NCI-H510A treated with DMSO at 0.1 percent for 48 hours (cell line): ENCODE measurements around the gene TNNI3.
"Not testable (repeated sequence)": the region's sequence is repeated elsewhere in the genome, so short reads cannot be mapped to it uniquely, and the experiment has no call there.

Source experiments
- DNase-seq: peaks from one replicate; lab custom pipeline; 2025; lab: John Stamatoyannopoulos, UW

TNNI3 gene

DNA sequence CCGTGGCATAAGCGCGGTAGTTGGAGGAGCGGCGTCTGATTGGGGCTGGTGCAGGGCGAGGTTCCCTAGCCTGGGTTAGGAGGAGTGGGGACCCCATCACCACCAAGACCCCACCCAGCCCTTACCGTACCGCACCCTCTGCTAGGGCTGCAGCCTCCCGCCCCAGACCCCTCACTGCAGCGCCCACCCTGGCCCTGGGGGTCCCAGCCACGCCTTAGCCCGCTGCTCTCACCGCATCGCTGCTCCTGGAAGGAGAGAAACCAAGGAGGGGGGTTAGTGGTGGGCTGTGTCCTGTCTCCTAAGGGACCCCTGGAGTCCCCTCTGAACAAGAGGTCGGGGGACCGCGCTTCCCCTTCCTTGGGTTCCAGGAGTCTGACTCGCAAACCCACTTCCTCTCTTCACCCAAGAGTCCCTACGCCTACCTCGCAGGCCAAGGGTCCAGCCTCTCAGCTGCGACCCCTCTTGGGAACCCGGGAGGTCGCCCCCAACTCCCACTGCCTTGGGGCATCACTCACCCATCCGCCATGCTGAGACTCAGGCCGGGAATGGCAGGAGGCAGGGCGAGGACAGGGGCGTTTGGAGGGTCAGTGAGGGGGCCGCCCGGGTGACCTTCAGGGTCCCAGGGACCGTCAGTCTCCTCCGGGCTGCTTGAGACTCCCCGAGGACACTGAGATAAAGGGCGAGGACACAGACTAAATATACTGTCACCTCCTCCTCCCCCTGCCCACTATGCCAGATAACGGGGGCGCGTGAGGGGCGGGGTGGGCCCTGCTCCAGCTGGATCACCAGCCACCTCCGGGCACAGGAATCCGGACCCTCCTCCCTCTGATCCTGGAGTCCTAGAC lies at the start of gene TNNI3:
Gene TNNI3 (minus strand): TSS at position 669 of the 845 bp plus-strand sequence. CDS start 143 bp downstream, at position 526.
- no peak for DNase-seq

DNA sequence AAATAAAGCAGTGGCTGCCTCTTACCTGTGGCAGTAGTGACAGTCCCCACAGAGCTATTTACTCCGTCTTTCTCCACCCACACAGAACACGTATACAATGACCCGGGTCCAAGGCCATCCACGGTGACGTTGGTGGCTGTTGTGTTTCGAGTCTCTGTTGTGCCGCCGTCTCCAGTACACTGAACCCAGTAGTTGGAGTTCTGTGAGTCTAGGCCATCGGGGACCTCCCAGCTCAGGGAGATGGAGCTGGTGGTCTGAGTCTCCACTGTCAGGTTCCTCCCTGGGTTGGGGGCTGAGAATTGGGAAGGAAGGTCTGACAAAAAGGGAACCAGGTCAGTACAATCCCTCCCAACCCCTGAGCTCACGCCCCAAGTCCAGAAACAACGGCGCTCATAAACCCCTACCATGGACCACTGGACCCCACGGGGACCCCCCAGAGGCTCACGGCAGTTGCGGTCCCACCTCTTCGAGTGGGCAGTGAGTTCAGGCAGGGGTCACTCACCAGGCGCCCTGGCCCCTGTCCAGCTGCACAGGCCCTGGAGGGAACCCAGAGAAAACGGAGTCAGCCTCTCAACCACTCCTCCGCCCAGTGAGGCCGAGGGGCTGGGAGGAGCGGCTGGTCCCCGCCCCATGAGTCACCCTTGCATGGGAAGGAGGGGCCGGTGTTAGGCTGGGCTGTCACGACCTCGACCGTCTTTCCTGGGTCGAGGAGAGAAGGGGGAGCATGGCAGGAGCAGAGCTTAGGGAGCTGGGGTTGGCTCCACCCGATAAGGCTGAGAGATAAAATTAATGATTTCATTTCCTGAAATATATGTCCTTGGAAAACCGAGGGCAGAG lies 49.4 kb upstream of the TNNI3 start:
- peak; percentile 81 for DNase-seq

DNA sequence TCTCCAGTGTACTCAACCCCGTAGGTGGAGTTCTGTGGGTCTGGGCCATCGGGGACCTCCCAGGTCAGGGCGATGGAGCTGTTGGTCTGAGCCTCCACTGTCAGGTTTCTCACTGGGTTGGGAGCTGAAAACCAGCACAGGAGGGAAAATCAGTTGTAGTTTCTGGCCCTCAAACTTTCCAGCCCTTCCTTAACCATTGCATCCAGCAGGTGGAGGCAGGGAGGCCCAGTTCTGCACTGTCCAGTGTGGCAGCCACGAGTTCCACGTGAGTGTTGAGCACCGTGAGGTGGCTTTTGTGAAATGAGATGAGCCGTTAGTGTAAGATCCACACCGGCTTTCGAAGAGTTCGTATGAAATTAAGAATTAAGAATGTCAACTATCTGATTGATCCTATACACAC lies 44.7 kb upstream of the TNNI3 start:
- not testable (repeated sequence) for DNase-seq

DNA sequence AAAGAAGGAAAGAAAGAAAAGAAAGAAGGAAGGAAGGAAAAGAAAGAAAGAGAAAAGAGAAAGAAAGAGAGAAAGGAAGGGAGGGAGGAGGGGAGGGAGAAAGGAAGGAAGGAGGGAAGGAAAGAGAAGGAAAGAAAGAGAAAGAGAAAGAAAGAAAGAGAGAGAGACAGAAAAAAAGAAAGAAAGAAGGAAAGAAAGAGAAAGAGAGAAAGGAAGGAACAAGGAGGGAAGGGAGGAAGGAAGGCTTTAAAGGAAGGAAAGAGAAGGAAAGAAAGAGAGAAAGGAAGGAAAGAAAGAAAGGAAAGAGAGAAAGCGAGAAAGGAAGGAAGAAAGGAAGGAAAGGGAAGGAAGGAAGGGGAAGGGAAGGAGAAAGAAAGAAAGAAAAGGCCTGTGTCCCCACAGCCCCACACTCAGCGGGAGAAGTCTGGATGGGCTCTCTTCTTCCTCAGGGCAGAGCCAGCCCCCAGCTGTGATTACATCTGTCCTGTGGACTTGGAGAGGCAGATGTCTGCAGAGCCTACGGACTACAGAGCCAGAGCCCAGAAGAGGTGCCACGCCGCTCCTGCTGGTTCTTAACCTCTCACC lies 42.2 kb upstream of the TNNI3 start:
- DNase-seq = no peak

DNA sequence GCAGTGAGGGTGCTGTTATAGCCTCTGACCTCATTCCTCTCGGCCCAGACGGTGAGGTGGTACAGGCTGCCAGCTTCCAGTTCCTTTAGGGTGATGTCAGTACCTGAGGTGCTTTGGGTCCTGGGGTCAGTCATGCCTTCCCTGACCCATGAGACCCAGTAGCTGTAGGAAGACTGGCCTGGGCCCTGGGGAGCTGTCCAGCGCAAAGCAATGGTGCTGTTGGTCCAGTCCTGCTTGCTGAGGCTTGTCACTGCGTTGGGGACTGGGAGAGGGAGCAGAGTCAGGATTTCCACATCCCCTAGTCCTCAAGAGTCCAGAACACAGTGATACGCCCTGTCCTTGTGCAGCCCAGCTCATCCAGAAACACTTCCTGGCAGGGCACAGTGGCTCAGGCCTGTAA lies 41.1 kb upstream of the TNNI3 start:
- no peak for DNase-seq

DNA sequence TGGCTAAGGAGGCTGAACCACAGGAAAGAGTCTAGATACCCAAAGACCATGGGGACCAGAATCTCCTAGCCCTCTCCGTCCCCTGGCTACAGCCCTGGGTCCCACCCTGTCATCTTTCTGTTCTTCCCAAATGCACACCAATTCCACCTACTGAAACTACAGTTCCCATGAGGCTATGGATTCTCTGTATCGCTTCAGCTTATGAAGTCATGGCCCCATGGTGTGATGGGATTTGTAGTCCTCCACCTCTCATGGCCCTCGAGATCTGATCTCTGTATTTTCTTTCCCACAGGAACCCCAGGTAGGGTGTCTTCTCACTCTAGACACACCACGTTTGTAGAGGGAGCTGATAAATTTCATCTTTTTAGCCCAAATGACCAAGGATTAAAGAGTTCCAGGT lies 40.0 kb upstream of the TNNI3 start:
- DNase-seq = no peak

DNA sequence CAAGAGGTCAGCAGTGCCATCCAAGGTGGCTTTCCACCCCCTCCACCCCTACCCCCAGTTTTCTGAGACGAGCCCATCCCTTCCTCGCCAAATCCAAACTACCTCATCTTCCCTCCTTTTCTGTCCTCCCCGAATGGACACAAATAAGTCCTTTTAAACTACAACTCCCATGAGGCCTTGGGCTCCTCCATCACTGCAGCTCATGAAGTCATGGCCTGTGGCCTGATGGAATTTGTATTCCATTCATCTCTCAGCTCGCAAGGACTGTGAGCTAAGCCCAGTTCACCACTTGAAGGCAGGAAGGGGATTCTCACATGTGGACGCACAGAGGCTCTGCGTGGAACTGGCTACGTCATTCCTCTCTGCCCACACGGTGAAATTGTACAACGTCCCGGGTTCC lies 39.3 kb upstream of the TNNI3 start:
- DNase-seq = no peak

DNA sequence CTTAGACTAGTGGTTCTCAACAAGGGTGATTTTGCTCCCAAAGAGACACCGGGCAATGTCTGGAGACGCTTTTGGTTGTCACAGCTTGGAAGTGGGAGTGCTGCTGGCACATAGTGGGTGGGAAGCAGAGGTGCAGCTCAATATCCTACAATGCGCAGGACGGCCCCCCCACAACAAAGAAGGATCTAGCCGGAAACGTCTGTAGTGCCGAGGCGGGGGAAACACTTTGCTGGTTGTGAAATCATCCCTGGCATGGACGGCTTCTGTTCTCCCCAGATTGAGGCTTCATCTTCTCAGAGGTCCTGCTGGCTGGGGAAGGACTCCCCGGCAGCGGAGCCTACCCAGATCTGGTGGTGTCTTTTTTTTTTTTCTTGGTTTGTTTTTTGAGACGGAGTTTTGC lies 35.9 kb upstream of the TNNI3 start:
- DNase-seq = no peak

DNA sequence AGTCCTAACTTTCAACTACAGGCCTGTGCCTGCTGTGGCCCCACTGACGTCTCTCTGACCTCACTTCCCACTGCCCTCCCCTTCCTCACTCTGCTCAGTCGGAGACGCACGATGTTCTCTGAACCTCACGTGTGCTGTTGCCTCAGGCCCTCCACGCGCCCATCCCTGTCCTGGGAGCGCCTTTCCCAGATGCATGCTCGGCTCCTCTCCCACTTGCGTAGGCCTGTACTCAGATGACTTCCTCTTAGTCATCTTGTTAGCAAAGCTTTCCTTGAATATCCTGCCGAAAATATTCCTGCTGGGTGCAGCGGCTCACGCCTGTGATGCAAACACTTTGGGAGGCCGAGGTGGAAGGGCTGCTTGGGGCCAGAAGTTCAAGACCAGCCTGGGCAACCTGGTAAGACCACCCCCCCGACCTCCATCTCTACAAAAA lies 31.9 kb upstream of the TNNI3 start:
- DNase-seq = no peak

DNA sequence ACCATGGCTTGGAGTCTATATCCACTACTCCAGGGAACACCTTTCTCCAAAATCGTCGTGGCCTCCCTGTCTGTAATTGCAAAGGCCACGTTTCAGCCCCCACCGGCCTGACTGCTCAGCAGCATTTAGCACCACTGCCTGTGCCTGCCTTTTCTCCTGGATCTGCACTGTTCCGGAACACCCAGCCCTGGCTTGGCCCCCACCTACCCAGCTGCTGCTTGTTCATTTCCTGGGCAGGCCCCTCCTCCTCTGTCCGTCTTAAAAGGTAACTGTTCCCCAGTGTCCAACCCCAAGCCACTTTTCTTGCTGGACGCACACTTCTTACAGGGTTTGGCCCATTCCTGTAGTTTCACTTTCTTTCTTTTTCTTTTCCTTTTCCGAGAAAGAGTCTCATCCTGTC lies 31.1 kb upstream of the TNNI3 start:
- DNase-seq = no peak

DNA sequence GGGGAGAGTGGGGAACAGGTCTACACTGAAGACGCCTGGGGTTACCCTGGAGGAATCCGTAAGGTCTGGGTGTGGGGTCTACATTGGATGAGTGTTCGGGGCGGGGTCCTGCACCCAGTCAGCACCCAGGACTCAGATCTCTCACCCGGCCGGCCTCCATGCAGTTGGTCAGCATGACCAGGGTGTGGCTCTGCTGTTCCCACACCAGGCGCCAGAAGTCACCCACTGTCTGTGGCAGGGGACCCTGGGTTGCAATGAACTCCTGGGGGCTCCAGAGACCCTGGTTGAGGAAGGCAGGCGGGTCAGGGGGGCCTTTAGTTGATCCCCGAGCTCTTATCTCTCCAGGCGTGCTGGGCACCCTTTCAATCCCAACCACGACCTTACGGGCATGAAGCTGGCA lies 28.5 kb upstream of the TNNI3 start:
- no peak for DNase-seq

DNA sequence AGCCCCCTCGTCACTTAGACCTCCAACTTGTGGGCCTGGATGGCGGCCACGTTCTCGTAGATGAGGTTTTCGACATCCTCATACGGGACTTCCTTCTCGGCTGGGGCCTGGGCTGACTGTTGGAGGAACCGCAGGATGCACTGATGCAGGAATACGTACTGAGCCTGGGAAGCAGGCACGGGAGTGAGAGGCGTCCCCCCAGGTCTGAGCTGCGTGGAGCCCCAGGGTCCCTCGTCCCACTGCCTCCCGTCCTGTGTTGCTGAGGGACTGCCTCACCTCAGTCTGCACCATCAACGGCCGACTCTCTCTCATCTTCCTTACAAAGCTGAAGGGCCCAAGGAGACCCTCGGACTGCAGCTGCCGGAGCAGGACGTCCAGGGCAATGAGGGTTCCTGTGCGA lies 24.2 kb upstream of the TNNI3 start:
- DNase-seq = no peak

DNA sequence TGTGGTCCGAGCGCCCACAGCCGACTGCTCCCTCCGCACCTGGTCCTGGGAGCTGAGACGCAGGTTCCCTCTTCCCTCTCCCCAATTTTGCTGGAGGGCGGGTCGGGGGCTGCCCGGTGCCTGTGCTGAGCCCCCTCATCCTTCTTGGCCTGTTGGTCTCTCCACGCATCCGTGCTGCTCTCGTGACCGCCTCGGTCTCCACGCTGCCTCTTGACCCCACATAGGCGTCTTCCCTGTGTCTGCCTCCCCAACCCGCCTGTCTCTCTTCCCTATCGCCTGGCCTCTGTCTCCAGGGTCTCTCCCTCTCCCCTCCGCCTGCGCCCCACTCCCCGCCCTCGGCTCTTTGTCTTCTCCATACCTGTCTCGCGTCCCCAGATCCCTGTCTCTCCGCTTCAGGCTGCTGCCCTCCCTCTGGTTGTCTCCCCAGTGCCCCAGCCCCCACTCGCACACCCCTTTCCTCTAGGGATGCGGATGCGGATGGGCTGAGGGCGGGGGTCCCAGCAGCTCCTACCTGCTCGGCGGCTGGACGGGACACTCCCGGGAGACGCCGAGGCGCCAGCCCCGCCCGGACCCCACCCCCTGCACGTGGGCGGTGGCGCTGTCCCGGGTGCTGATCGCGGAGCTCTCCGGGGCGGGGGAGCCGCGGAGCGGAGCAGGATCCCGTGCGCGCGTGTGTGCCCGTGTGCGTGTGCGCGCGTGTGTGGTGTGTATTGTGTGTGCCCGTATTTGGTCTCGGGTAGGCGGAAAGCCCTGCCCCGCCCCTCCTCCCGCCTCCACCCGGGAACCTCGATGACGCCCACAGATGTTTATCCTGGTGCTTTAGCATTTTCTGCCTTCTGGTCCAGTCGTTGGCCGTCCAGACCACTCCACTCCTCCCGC lies 22.3 kb upstream of the TNNI3 start, which contains the start of gene SYT5:
Gene SYT5 (minus strand): TSS at position 684 of the 879 bp plus-strand sequence. CDS start 1,248 bp downstream, outside the sequence.
- DNase-seq = peak; percentile 20

DNA sequence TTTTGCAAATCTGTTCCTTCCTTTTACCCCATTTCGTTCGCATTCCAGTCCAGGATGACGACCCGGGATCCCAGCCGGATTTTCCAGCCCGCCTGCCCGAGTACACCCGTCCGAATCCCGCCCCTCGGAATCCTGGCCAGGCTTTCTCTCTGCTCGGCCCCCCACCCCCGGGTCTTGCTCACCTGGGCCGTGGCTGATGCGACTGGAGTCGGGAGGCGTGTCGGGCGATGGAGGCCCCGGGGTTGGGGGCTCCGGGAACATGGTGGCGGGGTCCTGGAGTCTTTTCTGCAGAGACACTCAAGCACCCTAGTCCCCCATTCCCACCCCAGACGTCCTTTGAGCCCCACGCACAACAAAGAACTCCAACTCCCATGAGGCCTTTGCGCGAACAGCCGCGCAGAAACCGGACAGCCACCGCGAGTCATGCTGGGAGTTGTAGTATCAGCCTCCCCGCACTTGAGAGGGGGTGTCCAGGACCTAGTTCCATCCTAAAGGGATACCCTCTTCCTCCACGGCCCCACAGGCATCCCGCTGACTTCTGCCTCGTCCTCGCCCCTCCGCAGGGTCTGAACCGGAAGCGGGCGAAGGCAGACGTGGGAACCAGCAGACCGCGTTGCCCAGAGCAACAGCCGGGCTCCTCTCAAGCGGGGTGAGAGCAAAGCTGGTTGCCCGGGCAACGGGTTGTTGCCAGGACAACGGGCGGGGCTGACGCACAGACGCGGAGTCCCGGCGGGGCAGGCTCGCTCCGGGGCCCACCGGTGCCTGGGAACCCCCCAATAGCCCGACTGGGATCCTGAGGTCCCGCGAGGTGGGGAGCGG lies 21.5 kb upstream of the TNNI3 start:
- peak; percentile 70 for DNase-seq

DNA sequence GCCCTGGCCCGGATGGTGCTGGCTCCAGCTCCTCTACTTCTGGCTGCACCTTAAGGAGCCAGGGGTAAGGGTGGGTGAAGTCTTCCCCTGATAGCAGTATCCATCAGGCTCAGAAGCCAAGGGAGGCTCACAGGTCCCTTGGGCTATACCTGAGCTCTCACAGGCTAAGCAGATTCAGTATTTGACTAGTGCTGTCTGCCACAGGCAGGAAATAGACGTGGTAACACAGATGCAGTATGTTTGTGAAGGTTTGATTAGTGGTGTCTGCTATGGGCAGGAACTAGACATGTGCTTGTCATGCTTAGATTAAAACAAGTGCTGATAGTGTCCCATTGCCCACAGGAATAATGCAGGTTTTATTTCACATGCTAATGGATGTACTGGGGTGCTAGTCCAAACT lies 18.5 kb upstream of the TNNI3 start:
- DNase-seq = no peak

DNA sequence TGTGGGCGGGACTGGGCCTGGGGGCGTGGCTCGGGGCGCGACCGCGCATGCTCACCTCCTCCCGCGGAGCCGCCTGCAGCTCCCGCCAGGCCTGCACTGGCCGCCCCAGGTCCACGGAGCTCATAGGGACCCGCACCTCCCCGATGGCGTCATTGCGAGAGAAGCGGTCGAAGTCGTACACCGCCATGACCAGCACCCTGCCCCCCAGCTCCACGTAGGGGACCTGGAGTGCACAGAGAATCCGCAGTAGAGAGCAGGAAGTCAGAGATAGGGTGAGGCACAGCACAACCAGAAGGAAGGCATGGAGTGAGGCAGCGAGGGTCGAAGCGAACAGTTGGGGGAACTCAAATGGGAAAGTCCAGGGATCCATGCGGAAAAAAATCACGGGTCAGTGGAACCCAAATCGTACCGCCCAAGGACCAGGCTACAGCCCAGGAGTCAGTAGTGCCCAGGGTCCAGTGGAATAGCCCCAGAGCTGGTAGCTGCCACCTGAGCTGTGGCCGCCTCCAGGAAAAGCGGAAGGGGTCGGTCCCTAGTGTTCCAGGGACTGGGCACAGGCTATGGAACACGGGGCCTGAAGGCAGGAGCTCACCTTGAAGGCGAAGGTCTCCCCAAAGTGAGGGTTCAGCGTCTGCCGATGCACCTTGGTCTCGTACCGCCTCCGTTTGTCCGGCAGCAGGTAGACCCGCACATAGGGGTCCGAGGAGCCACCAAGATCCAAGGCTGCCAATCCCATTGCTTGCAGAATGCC lies 17.8 kb upstream of the TNNI3 start:
- DNase-seq = no peak

DNA sequence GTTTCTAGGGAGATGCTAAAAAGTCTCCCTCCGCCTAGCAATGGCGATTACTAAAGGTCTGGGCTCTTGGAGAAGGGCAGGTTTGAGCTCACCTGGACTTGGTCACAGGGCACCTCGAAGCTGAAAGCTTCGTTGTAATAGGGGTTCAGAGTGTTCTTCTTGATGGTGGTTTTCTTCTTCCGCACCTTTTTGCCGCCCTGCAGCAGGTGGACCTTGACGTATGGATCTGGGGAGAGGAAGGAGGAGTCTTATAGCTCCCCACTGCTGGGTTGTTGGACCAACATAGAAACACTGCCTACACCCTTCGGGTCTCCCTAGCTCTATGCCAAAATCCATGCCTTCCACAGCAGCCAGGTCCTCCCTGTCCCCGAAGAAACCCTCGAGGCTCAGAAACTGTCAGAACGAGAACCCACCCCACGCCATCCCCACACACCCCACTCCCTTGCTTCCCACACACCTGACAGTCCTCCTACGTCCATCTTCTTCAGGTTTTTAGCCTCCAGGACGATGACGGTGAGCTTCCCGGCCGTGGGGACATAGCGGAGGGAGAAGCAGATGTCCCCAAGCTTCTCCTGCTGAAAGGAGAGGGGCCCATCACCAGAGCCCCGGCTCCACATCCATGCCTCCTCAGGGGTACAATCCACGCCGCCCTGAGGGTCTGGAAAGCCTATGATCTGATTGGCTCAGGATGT lies 17.0 kb upstream of the TNNI3 start:
- no peak for DNase-seq

DNA sequence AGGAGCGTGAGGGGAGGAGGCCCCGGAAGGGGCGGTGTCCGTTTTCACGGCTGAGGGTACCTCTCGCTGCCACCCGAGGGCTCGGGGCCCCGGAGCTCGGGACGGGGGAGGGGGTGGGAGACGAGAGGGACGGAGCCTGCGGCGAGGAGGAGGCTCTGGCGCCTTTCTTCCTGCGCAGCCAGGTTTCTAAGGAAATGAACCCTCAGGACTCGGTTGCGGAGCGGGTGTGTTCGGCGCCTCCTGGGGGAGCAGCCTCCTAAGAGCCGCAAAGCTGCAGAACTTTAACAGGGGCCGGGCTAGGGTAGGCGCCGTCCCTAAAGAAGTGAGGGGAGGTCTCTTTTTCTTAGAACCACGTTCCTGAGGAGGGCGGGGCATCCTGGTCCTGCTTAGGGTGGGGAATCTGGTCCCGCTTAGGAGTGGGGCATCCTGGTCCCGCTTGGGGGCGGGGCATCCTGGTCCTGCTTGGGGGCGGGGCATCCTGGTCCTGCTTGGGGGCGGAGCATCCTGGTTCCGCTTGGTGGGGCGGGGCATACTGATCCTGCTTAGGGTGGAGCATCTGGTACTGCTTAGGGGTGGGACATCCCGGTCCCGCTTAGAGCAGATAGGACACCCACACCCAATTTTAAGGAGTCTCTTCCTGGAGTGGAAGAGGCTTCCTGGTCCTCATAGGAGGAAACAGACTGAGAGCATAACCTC lies 16.3 kb upstream of the TNNI3 start:
- no peak for DNase-seq
